NCI-H345 treated with DMSO at 0.1 percent for 48 hours (cell line): Measurements from ENCODE around the gene TEK.
"Not testable (repeated sequence)": the region's sequence is repeated elsewhere in the genome, so short reads cannot be mapped to it uniquely, and the experiment has no call there.

ENCODE experiments used
- DNase-seq: peaks from one replicate; lab custom pipeline; 2025; ENCODE audit not compliant: unreplicated experiment; lab: John Stamatoyannopoulos, UW

TEK gene

GRCh38 chr9:27108981-27109541 is at the start of gene TEK:
TSS of gene TEK (plus strand) at chr9:27109225. CDS start at chr9:27109591, 366 bp downstream.
- DNase-seq = no peak

- no peak for DNase-seq
Observed at GRCh38 chr9:27059412-27059811, 49.6 kb upstream of the TEK start.

- DNase-seq = no peak
Observed at GRCh38 chr9:27059907-27060306, 49.1 kb upstream of the TEK start.

GRCh38 chr9:27065288-27065687 is 43.7 kb upstream of the TEK start:
- no peak for DNase-seq

GRCh38 chr9:27073841-27074728 is 34.9 kb upstream of the TEK start:
- no peak for DNase-seq

- DNase-seq = no peak
Observed at GRCh38 chr9:27078685-27079084, 30.3 kb upstream of the TEK start.

GRCh38 chr9:27085456-27085855 is 23.6 kb upstream of the TEK start:
- DNase-seq = no peak

- no peak for DNase-seq
Observed at GRCh38 chr9:27086818-27087680, 22.0 kb upstream of the TEK start.

GRCh38 chr9:27088981-27089380 is 20.0 kb upstream of the TEK start:
- DNase-seq = no peak

- no peak for DNase-seq
Observed at GRCh38 chr9:27089706-27090105, 19.3 kb upstream of the TEK start.

- DNase-seq = no peak
Observed at GRCh38 chr9:27090231-27090630, 18.8 kb upstream of the TEK start.

GRCh38 chr9:27090711-27091110 is 18.3 kb upstream of the TEK start:
- no peak for DNase-seq

GRCh38 chr9:27092496-27092895 is 16.5 kb upstream of the TEK start:
- not testable (repeated sequence) for DNase-seq

GRCh38 chr9:27093384-27094067 is 15.5 kb upstream of the TEK start:
- not testable (repeated sequence) for DNase-seq

GRCh38 chr9:27094640-27095298 is 14.3 kb upstream of the TEK start:
- DNase-seq = no peak

GRCh38 chr9:27107241-27107640 is 1.8 kb upstream of the TEK start:
- no peak for DNase-seq

- no peak for DNase-seq
Observed at GRCh38 chr9:27109621-27110020, 596 bp downstream of the TEK start.

- no peak for DNase-seq
Observed at GRCh38 chr9:27110181-27110580, 1.2 kb downstream of the TEK start.

GRCh38 chr9:27112235-27112634 is 3.2 kb downstream of the TEK start:
- no peak for DNase-seq

- DNase-seq = no peak
Observed at GRCh38 chr9:27117489-27118135, 8.6 kb downstream of the TEK start.
